Cardiac fibroblast (primary cell): ENCODE data around the gene STYXL1.
A peak's percentile ranks its signal among the peaks of the same experiment; 100 is the strongest.
"Not testable (repeated sequence)": the region's sequence is repeated elsewhere in the genome, so short reads cannot be mapped to it uniquely, and the experiment has no call there.

ENCODE experiments used
- DNase-seq, 2 donors: peaks; one replicate each; pipeline versions ENCODE4 v3.0.0 to v3.0.0-alpha.2; 2010; ENCODE audit warnings: low read depth in 2 of 2
- H3K4me3 ChIP-seq, 2 donors: replicated peaks in 1 of 2; 1 replicate in 1 of 2; 2 replicates in 1 of 2; pipeline ENCODE4 v1.5.1; 2011; ENCODE audit warnings: low read depth in 2 of 2, low read length in 2 of 2, mild to moderate bottlenecking in 2 of 2, moderate library complexity in 1 of 2
- TF ChIP-seq, protein P1 (sequence below): IDR thresholded peaks from one replicate; pipeline ENCODE4 v1.5.1; 2011; ENCODE audit warnings: low read depth, mild to moderate bottlenecking, low read length, inconsistent platforms

STYXL1 gene

GRCh38 chr7:76049295-76049694 lies 1.5 kb upstream of the STYXL1 start:
- H3K4me3 ChIP-seq = peak overlapping the region in 1 of 2 donors; percentile 95
- DNase-seq = no peak
- TF ChIP-seq, protein P1, sequence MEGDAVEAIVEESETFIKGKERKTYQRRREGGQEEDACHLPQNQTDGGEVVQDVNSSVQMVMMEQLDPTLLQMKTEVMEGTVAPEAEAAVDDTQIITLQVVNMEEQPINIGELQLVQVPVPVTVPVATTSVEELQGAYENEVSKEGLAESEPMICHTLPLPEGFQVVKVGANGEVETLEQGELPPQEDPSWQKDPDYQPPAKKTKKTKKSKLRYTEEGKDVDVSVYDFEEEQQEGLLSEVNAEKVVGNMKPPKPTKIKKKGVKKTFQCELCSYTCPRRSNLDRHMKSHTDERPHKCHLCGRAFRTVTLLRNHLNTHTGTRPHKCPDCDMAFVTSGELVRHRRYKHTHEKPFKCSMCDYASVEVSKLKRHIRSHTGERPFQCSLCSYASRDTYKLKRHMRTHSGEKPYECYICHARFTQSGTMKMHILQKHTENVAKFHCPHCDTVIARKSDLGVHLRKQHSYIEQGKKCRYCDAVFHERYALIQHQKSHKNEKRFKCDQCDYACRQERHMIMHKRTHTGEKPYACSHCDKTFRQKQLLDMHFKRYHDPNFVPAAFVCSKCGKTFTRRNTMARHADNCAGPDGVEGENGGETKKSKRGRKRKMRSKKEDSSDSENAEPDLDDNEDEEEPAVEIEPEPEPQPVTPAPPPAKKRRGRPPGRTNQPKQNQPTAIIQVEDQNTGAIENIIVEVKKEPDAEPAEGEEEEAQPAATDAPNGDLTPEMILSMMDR = no peak

DNA sequence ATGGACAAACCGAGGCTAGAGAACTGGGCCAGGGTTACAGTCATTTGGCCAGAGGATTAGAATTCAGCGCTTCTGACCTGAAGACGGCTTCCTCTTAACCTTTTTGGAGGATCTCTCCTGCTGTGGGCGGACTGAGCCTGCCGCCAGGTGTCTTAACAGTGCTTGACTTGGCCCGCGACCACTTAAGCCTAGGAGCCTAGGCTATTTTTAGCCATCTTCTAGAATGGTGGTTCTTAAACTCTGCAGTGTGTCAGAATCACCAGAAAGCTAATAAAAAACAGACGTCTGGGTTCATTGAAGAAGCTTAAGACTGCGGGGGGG lies 828 bp upstream of the STYXL1 start:
- H3K4me3 ChIP-seq = peak overlapping the region; percentile 95 to 98
- TF ChIP-seq, protein P1 = peak; percentile 31
- no peak for DNase-seq

GRCh38 chr7:76047305-76047810 lies 442 bp downstream of the STYXL1 start:
- H3K4me3 ChIP-seq = peak overlapping the region; percentile 95 to 98
- DNase-seq = peak; percentile 21 to 25
- TF ChIP-seq, protein P1 = no peak

DNA sequence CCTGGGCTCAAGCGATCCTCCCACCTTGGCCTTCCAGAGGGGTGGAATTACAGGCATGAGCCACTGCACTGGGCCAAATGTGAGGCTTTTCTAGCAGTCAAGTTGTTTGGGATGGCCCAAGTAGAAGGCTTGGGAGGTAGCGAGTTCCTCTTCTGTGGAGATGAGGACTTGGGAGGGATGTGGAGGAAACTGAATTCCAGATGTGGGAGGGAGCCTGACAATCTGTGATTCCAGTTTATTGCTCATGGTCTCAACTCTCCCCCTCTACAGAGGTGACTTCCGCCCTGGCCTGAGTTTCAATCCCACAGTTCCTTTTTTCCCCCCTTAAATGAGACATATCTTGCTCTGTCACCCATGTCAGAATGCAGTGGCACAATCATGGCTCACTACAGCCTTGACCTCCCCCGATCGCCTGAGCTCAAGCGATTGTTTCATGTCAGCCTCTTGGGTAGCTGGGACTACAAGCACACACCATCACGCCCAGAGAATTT lies 3.4 kb downstream of the STYXL1 start:
- no peak overlapping the region for H3K4me3 ChIP-seq
- DNase-seq = no peak
- TF ChIP-seq, protein P1 = no peak

- TF ChIP-seq, protein P1 = no peak
- H3K4me3 ChIP-seq = no peak overlapping the region
- DNase-seq = no peak
These were observed 7.7 kb downstream of the STYXL1 start for GRCh38 chr7:76040126-76040525.

DNA sequence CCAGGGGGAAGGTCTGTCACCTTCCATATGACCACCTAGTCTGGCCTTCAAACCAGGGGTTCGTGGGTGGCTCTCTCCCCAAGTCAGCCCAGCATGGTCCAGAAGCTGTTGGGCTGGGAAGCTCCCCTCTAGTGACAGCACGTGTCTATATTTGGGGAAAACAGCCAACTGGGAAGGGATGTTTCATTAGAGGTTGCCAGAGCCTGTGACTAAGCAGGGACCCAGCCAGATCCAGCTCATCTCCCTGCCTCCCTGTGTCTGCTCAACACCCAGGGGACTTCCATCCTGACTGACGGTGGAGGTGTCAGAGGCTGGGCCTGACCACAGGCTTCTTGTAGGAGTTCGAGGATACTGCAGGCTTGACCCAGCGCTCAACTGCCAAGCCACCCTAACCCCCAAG lies 10.5 kb downstream of the STYXL1 start:
- peak; percentile 45 to 88 for DNase-seq
- H3K4me3 ChIP-seq = no peak overlapping the region
- TF ChIP-seq, protein P1 = no peak

DNA sequence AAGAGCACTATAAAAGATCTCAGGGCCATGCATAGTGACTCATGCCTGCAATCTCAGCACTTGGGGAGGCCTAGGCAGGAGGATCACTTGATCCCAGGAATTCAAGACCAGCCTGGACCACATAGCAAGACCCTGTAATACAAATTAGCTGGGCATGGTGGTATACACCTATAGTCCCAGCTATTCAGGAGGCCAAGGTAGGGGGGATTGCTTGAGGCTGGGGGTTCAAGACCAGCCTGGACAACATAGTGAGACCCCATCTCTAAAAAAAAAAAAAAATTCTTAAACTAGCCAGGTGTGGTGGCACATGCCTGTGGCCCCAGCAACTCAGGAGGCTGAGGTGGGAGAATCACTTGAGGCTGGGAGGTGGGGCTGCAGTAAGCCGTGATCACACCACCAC lies 15.8 kb downstream of the STYXL1 start:
- H3K4me3 ChIP-seq = no peak overlapping the region
- TF ChIP-seq, protein P1 = no peak
- no peak for DNase-seq

- DNase-seq, H3K4me3 ChIP-seq: not testable (repeated sequence)
These were observed 18.1 kb downstream of the STYXL1 start for GRCh38 chr7:76029682-76030081.
